EL (cell line): ENCODE measurements around the gene FOXC2.

ENCODE experiments used
- DNase-seq: peaks from one replicate; pipeline ENCODE4 v3.0.0-alpha.2; 2016

FOXC2 gene

GRCh38 chr16:86591270-86591669 is 24.6 kb downstream of the FOXC2 start:
- no peak for DNase-seq

- no peak for DNase-seq
Measured at GRCh38 chr16:86593913-86594620, 27.4 kb downstream of the FOXC2 start.

GRCh38 chr16:86594721-86595120 is 28.1 kb downstream of the FOXC2 start:
- no peak for DNase-seq

GRCh38 chr16:86595983-86596605 is 29.5 kb downstream of the FOXC2 start:
- DNase-seq = peak; percentile 43

- no peak for DNase-seq
Measured at GRCh38 chr16:86597126-86597879, 30.7 kb downstream of the FOXC2 start.

GRCh38 chr16:86597880-86598606 is 31.4 kb downstream of the FOXC2 start:
- DNase-seq = peak; percentile 31

GRCh38 chr16:86598607-86599565 is 32.3 kb downstream of the FOXC2 start:
- DNase-seq = peak; percentile 72

- no peak for DNase-seq
Measured at GRCh38 chr16:86601356-86601755, 34.7 kb downstream of the FOXC2 start.

- DNase-seq = no peak
Measured at GRCh38 chr16:86602521-86602920, 35.9 kb downstream of the FOXC2 start.

DNA sequence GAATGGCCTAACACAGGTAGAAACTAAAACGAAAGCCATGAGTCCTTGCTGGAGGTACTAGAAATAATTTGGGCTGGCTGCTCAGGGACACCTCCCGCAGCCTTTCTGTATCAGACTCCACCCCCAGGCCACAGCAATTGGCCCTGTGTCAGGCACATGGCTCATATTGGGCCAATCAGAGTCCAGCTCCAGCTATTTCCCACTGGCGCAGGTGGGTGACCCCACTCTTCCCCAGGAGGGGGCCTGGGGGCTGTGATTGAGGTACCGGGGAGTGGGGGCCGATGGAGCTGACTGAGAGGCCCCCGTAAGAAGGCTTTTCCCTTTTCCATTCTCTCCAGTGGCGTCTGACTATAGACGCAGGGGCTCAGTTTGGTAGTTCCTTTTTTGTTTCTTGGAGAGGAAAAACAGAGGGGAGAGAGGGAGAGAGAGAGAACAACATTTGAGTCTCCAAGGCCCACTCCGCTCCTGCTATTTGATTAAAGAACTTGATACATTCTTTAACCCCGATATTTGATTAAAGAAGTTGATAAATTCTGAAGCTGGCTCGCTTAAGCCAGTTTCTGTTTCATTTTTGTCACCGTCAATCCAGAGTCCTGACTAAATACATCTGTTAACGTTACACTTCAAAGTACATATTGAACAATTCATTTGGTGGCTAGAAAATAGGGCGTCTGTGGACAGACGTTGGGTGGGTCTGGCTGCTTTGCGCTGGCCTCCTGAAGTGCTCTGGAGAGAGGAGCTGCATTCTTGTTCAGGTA is 38.0 kb downstream of the FOXC2 start:
- DNase-seq = no peak

DNA sequence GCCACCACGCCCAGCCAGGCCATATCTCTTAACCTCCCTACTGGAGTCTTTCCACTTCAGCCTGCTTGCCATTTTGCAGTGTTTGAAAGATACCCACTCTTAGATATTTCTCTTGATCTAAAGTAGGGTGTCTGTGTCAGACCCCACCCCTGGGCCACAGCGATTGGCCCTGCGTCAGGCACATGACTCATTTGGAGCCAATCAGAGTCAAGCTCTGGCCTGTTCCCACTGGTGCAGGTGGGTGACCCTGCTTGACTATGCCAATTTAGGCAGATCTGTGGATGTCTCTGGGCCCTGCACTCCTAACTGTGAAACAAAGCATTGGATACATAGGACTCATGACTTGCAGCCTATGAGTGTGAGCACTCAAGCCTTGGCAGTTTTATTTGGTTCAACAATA is 39.3 kb downstream of the FOXC2 start:
- DNase-seq = no peak

DNA sequence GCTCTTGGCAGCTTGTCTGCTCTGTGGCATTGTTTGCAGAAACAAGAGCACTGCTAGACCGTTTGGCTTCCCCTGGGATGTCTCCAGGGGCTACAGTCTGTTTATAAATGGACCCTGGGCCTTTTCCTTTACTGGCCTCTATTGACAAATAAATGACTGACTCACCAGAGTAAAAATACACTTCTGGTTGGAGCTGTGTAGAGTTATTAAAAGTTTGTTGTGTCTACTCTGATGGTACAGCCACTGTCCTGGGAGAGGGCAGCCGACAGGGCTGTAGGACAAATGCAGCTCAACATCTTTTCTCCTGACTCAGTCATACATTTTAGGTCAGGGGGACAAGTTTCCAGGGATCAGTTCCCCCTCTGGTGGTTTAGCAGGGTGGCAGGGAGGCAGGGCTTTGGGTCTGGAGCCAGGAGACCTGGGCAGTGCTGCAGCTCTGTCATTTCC is 41.7 kb downstream of the FOXC2 start:
- peak; percentile 42 for DNase-seq

DNA sequence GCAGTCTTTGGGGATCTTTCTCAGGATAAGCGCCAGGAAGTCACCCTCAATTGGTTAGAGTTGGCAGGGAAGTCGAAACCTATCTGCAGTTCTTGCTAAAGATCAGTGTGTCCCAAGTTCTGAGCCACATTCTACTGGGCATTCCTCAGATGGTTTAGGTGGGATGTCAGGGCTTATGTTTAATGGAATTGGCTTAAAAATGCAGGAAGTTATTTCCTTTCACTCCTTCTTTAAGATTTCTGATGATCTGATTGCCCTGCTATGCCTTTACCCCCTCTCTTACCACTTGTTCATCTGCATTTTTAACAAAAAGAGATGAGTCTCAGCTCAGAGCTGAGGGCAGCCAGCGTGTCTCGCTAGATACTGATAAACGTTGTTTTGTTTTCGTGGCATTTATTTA is 42.5 kb downstream of the FOXC2 start:
- DNase-seq = peak; percentile 99

DNA sequence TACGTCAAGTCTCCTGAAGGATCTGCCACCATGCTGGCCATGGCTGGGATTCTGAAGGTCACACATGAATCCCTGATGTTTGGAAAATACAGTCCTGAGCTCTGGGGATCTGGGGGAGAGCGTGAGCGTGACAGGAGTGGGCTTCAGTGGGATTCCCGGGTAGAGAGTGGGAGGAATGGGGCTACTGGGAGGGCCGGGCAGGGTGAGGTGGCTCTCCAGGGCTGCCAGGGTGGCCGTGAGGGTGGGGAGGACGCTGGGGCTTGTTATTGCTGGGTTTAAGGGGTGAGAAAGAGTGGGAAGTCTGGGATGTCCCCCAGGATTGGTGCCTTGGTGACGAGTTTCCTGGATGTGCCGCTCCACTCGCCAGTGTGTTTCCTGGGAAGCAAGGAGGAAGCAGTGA is 43.0 kb downstream of the FOXC2 start:
- DNase-seq = no peak

GRCh38 chr16:86610779-86611524 is 44.3 kb downstream of the FOXC2 start:
- no peak for DNase-seq

DNA sequence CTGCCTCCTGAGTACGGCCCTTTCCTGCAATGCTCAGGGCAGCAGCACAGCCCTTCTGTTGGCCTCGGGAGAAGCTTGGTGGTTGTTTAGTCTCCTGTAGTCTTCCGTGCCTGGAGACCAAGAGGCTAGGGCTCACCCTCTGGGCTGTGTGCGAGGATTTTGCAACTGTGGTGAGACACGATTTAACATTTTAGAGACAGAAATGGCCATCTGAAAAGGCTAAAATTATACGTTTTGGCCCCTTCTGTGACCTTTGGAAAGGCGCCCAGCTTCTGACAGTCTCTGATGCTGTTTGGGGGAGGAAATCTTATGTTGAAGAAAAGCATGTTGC is 44.9 kb downstream of the FOXC2 start:
- peak; percentile 42 for DNase-seq

DNA sequence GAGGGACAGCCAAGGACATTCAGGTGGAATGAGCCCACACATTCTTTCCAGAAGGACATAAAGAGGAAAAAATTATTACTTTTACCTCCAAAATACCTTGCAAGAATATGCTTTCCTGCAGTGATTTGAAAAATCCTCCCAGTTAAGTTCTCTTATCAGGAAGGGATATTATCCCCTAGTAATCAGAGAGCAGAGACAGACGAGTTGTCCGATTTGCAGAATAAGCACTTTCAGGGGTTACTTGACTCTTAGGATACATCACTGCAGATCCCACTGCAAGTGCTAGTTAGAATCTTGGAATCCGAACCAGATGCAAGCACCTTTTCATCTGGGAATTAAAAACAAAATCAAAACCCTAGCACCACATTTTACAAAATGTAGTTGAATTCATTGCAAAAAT is 45.3 kb downstream of the FOXC2 start:
- DNase-seq = no peak

- DNase-seq = no peak
Measured at GRCh38 chr16:86614699-86615098, 48.1 kb downstream of the FOXC2 start.

- DNase-seq = no peak
Measured at GRCh38 chr16:86616906-86617305, 50.3 kb downstream of the FOXC2 start.

GRCh38 chr16:86618431-86619238 is 52.0 kb downstream of the FOXC2 start:
- no peak for DNase-seq
